IMR-90 (cell line): ENCODE results near the gene LDB2. TPM values are rescaled to one million over a fixed set of nuclear protein-coding genes. Genes with fewer than 3 reads are reported as not detected.

Source experiments
- ATAC-seq: fragments of 200-7000 bp; cut with Tn5 transposase; 2 replicates; pipeline ENCODE4 v1.9.1; 2020; ENCODE audit warnings: low read depth, mild to moderate bottlenecking, moderate library complexity
- BruUV-seq: library from RNA; stranded (reverse); fragments of 400-500 nt; replicated peaks from 2 replicates; lab custom pipeline; 2021; lab: Mats Ljungman, UMichigan
- CTCF ChIA-PET: fragments of 300-600 bp; formaldehyde crosslinking; extraction: SDS; loops from one replicate; lab custom pipeline; 2021; ENCODE audit warnings: antibody characterized with exemption; lab: Yijun Ruan, JAX
- POLR2A ChIA-PET: fragments of 300-600 bp; sonication (Branson Sonifier 250); formaldehyde crosslinking; loops from one replicate; lab custom pipeline; 2022; ENCODE audit warnings: antibody characterized with exemption; ENCODE audit not compliant: unreplicated experiment; lab: Charles Lee
- DNase-seq: peaks from one replicate; pipeline ENCODE4 v3.0.0; 2013
- H2AFZ ChIP-seq: replicated peaks from 2 replicates; pipeline ENCODE3; 2013; ENCODE audit warnings: low read length, mild to moderate bottlenecking; ENCODE audit not compliant: poor library complexity
- H2AK5ac ChIP-seq: 2 replicates; pipeline ENCODE4 v1.6.1; 2013; ENCODE audit warnings: low read depth, low read length, inconsistent platforms
- H2AK9ac ChIP-seq: replicated peaks from 2 replicates; pipeline ENCODE3; 2013; ENCODE audit warnings: mild to moderate bottlenecking, low read depth, low read length, moderate library complexity; ENCODE audit not compliant: poor library complexity
- H2BK120ac ChIP-seq: 2 replicates; pipeline ENCODE4 v1.6.1; 2013; ENCODE audit warnings: low read depth, low read length, inconsistent platforms
- H2BK15ac ChIP-seq: 3 replicates; pipeline ENCODE4 v1.6.1; 2013; ENCODE audit warnings: low read depth, low read length, inconsistent platforms
- H2BK20ac ChIP-seq: 2 replicates; pipeline ENCODE4 v1.6.1; 2013; ENCODE audit warnings: low read depth, mild to moderate bottlenecking, inconsistent platforms, low read length, moderate library complexity
- H2BK5ac ChIP-seq: 2 replicates; pipeline ENCODE4 v1.6.1; 2013; ENCODE audit warnings: mild to moderate bottlenecking, low read depth, low read length, inconsistent platforms; ENCODE audit not compliant: poor library complexity, severe bottlenecking
- H3K14ac ChIP-seq: replicated peaks from 2 replicates; pipeline ENCODE4 v1.6.1; 2013; ENCODE audit warnings: low read depth, low read length, inconsistent platforms
- H3K18ac ChIP-seq: 2 replicates; pipeline ENCODE4 v1.6.1; 2013; ENCODE audit warnings: low read depth, low read length, control low read depth
- H3K23ac ChIP-seq: 2 replicates; pipeline ENCODE4 v1.6.1; 2013; ENCODE audit warnings: low read depth, low read length, inconsistent platforms
- H3K27ac ChIP-seq: 2 replicates; pipeline ENCODE4 v1.5.1; 2013; ENCODE audit warnings: mild to moderate bottlenecking, control low read depth, low read length; ENCODE audit not compliant: insufficient read depth
- H3K27me3 ChIP-seq: 2 replicates; pipeline ENCODE4 v1.6.1; 2013; ENCODE audit warnings: low read length; ENCODE audit not compliant: control insufficient read depth, insufficient read depth
- H3K36me3 ChIP-seq: 2 replicates; pipeline ENCODE4 v1.6.1; 2013; ENCODE audit warnings: low read length, mixed read lengths; ENCODE audit not compliant: control insufficient read depth, insufficient read depth
- H3K4ac ChIP-seq: 2 replicates; pipeline ENCODE4 v1.6.1; 2013; ENCODE audit warnings: low read depth, low read length, inconsistent platforms
- H3K4me1 ChIP-seq: 2 replicates; pipeline ENCODE4 v1.6.1; 2013; ENCODE audit warnings: low read length, mixed read lengths; ENCODE audit not compliant: control insufficient read depth, insufficient read depth
- H3K4me2 ChIP-seq: 2 replicates; pipeline ENCODE4 v1.6.1; 2013; ENCODE audit warnings: low read depth, mild to moderate bottlenecking, control low read depth, low read length, moderate library complexity
- H3K4me3 ChIP-seq: 2 replicates; pipeline ENCODE4 v1.5.1; 2013; ENCODE audit warnings: low read depth, mild to moderate bottlenecking, control low read depth, low read length, moderate library complexity; ENCODE audit not compliant: insufficient read depth
- H3K56ac ChIP-seq: 2 replicates; pipeline ENCODE4 v1.6.1; 2013; ENCODE audit warnings: low read length, inconsistent platforms; ENCODE audit not compliant: insufficient read depth; ENCODE audit errors: extremely low read depth
- H3K79me1 ChIP-seq, 2 experiments: 2 replicates each; pipeline ENCODE4 v1.6.1; 2013; ENCODE audit warnings: low read length in 2 of 2, inconsistent platforms in 1 of 2, low read depth in 1 of 2
- H3K9ac ChIP-seq: 2 replicates; pipeline ENCODE4 v1.6.1; 2013; ENCODE audit warnings: low read depth, low read length, control low read depth
- H3K9me1 ChIP-seq: 2 replicates; pipeline ENCODE4 v1.6.1; 2013; ENCODE audit warnings: low read length, inconsistent platforms; ENCODE audit not compliant: insufficient read depth
- H3K9me3 ChIP-seq: 2 replicates; pipeline ENCODE4 v1.6.1; 2013; ENCODE audit warnings: low read length; ENCODE audit not compliant: control insufficient read depth, insufficient read depth
- H4K20me1 ChIP-seq: 2 replicates; pipeline ENCODE4 v1.6.1; 2013; ENCODE audit warnings: low read length, inconsistent platforms; ENCODE audit not compliant: insufficient read depth
- H4K5ac ChIP-seq: 2 replicates; pipeline ENCODE4 v1.6.1; 2013; ENCODE audit warnings: mild to moderate bottlenecking, low read depth, low read length, control low read depth
- H4K8ac ChIP-seq, 2 experiments: 2 replicates each; pipeline ENCODE4 v1.6.1; 2013; ENCODE audit warnings: low read depth in 2 of 2, low read length in 2 of 2, control low read depth in 1 of 2, inconsistent platforms in 1 of 2
- H4K91ac ChIP-seq: 2 replicates; pipeline ENCODE4 v1.6.1; 2013; ENCODE audit warnings: low read depth, low read length, inconsistent platforms; ENCODE audit not compliant: insufficient read depth
- BHLHE40 ChIP-seq: fragments of 150-350 bp; IDR thresholded peaks from 2 replicates; pipeline ENCODE4 v1.6.1; 2016; ENCODE audit warnings: mild to moderate bottlenecking, low read depth, low read length
- CEBPB ChIP-seq: IDR thresholded peaks from 2 replicates; pipeline ENCODE4 v1.6.1; 2012; ENCODE audit warnings: low read depth, low read length, improper control_type of control experiment
- CHD1 ChIP-seq: IDR thresholded peaks from 2 replicates; pipeline ENCODE4 v1.6.1; 2012; ENCODE audit warnings: low read depth, low read length, improper control_type of control experiment
- ELK1 ChIP-seq: fragments of 150-350 bp; IDR thresholded peaks from 2 replicates; pipeline ENCODE4 v1.6.1; 2016; ENCODE audit warnings: low read depth, mild to moderate bottlenecking, low read length, moderate library complexity, borderline replicate concordance
- FOS ChIP-seq: fragments of 150-350 bp; IDR thresholded peaks from 2 replicates; pipeline ENCODE4 v1.6.1; 2016; ENCODE audit warnings: low read depth, low read length
- MAFK ChIP-seq: IDR thresholded peaks from 2 replicates; pipeline ENCODE4 v1.6.1; 2012; ENCODE audit warnings: low read depth, low read length, improper control_type of control experiment
- MAZ ChIP-seq: IDR thresholded peaks from 2 replicates; pipeline ENCODE4 v1.6.1; 2012; ENCODE audit warnings: low read depth, mild to moderate bottlenecking, low read length, improper control_type of control experiment, moderate library complexity, borderline replicate concordance
- MXI1 ChIP-seq: IDR thresholded peaks from 2 replicates; pipeline ENCODE4 v1.6.1; 2012; ENCODE audit warnings: low read depth, mild to moderate bottlenecking, low read length, moderate library complexity, borderline replicate concordance
- NFE2L2 ChIP-seq: fragments of 150-350 bp; IDR thresholded peaks from 2 replicates; pipeline ENCODE4 v1.6.1; 2016; ENCODE audit warnings: low read depth, mild to moderate bottlenecking, low read length
- POLR2A ChIP-seq: IDR thresholded peaks from 2 replicates; pipeline ENCODE4 v1.6.1; 2012; ENCODE audit warnings: mild to moderate bottlenecking, low read depth, low read length
- RAD21 ChIP-seq: IDR thresholded peaks from 2 replicates; pipeline ENCODE4 v1.6.1; 2012; ENCODE audit warnings: low read length, improper control_type of control experiment
- RCOR1 ChIP-seq: IDR thresholded peaks from 2 replicates; pipeline ENCODE4 v1.6.1; 2012; ENCODE audit warnings: mild to moderate bottlenecking, low read length, improper control_type of control experiment; ENCODE audit not compliant: insufficient replicate concordance
- RFX5 ChIP-seq: IDR thresholded peaks from 2 replicates; pipeline ENCODE4 v1.8.0; 2012; ENCODE audit warnings: low read depth, mild to moderate bottlenecking, low read length, moderate library complexity
- SMC3 ChIP-seq: fragments of 150-350 bp; IDR thresholded peaks from 2 replicates; pipeline ENCODE4 v1.6.1; 2016; ENCODE audit warnings: low read depth, mild to moderate bottlenecking, antibody characterized with exemption, low read length, moderate library complexity
- WGBS, 2 experiments: methylation state at CpG; one replicate each; pipeline versions ENCODE4 v1.1.5 to v1.1.7; 2013; ENCODE audit warnings: missing lambda C conversion rate in 2 of 2; ENCODE audit not compliant: insufficient read length in 1 of 2; ENCODE audit errors: extremely low coverage in 2 of 2; 5-methylcytosine and 5-hydroxymethylcytosine counted together
- dilution Hi-C: fragments of 300-500 bp; cut with HindIII; formaldehyde crosslinking; loops from one replicate; pipeline ENCODE4 v1.14.3; 2018; ENCODE audit warnings: low sequenced_read_pairs; ENCODE audit not compliant: unreplicated experiment
- in situ Hi-C: fragments of 300-500 bp; cut with MboI; formaldehyde crosslinking; loops from 3 replicates; pipeline ENCODE4 v1.14.3; 2019; ENCODE audit warnings: low sequenced_read_pairs, inconsistent platforms, mixed read lengths
- intact Hi-C: fragments of 100-400 bp; cut with micrococcal nuclease; formaldehyde crosslinking; loops from 2 replicates; pipeline ENCODE4 v1.10.0; 2022
- polyA plus RNA-seq, 3 experiments: library from polyadenylated mRNA; depleted of rRNA; stranded (reverse); fragments of >200 nt; gene quantifications; 2 replicates each; pipeline ENCODE4 v1.2.3, GENCODE V29; 2012; ENCODE audit warnings: low replicate concordance in 1 of 3
- total RNA-seq: library from RNA; depleted of rRNA; stranded (reverse); fragments of >200 nt; gene quantifications from 2 replicates; pipeline ENCODE4 v1.2.3, GENCODE V29; 2012
- TF ChIP-seq, protein P1 (sequence below): conservative IDR thresholded peaks from 2 replicates; pipeline ENCODE4 v1.5.1; 2012; ENCODE audit warnings: mild to moderate bottlenecking, low read depth, low read length, improper control_type of control experiment
- TF ChIP-seq, protein P2 (sequence below): fragments of 150-350 bp; IDR thresholded peaks from 2 replicates; pipeline ENCODE4 v1.6.1; 2017; ENCODE audit warnings: mild to moderate bottlenecking, antibody characterized with exemption, low read length, low read depth

LDB2 gene
- total and polyA plus RNA-seq, 2 of the 4 experiments (the other 2 are of a cell fraction), result 67.9 to 116 TPM

DNA sequence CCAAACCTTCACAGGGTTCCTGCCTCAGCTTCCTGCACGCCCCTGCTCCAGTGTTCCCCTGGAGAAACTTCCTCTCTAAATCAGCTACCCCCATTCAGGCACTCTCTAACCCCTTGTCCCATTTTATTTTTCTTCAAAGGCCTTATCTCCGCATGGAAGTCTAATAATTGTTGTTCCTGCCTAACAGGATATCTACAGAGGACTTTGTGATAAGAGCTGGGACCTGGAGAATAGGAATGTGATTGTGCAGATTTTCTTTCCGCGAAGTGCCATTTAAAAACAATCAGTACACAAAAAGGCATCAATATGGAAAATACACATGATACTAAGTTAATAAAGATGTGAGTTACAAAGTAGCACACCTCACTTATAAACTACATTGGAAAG is 32.6 kb downstream of the LDB2 start:
- Histone ChIP-seq H3K4me3 (no peak overlapping the region), H3K4me2 (no peak overlapping the region), H3K4ac (no peak overlapping the region), H4K91ac (no peak overlapping the region), H3K27me3 (no peaks in the 10 kb centered on the region), H3K9me3 (no peaks in the 10 kb centered on the region), H3K9me1 (peaks cover 8% of the 10 kb centered on the region; the same call in 1 of the 2 replicates), H3K56ac (no peak overlapping the region), H2BK5ac (no peak overlapping the region), H3K14ac (no peak overlapping the region), H2AK5ac (no peak overlapping the region), H3K27ac (no peak overlapping the region), H3K9ac (no peak overlapping the region), H3K4me1 (peaks cover 3% of the 10 kb centered on the region), H4K8ac (no peak overlapping the region), H2BK120ac (no peak overlapping the region), H2AK9ac (no peak overlapping the region), H3K79me1 (peaks cover 4 to 21% of the 10 kb centered on the region in 2 experiments; a peak in 3 of 4 replicates), H2BK20ac (no peak overlapping the region), H3K18ac (no peak overlapping the region), H3K23ac (no peak overlapping the region), H2BK15ac (no peak overlapping the region), H4K5ac (no peak overlapping the region), H4K20me1 (no peaks in the 10 kb centered on the region), H3K36me3 (peaks cover 3% of the 10 kb centered on the region; the same call in 1 of the 2 replicates), H2AFZ (no peak overlapping the region)
- intact Hi-C loops, result no loop called here
- in situ Hi-C loops, result no loop called here
- no peak for TF ChIP-seq MAFK
- no peak for TF ChIP-seq POLR2A
- no peak for TF ChIP-seq ELK1
- no peak for TF ChIP-seq NFE2L2
- TF ChIP-seq CHD1, result no peak
- TF ChIP-seq SMC3, result no peak
- TF ChIP-seq RFX5, result no peak
- TF ChIP-seq, protein P1, sequence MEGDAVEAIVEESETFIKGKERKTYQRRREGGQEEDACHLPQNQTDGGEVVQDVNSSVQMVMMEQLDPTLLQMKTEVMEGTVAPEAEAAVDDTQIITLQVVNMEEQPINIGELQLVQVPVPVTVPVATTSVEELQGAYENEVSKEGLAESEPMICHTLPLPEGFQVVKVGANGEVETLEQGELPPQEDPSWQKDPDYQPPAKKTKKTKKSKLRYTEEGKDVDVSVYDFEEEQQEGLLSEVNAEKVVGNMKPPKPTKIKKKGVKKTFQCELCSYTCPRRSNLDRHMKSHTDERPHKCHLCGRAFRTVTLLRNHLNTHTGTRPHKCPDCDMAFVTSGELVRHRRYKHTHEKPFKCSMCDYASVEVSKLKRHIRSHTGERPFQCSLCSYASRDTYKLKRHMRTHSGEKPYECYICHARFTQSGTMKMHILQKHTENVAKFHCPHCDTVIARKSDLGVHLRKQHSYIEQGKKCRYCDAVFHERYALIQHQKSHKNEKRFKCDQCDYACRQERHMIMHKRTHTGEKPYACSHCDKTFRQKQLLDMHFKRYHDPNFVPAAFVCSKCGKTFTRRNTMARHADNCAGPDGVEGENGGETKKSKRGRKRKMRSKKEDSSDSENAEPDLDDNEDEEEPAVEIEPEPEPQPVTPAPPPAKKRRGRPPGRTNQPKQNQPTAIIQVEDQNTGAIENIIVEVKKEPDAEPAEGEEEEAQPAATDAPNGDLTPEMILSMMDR, result no peak
- no peak for TF ChIP-seq MXI1
- TF ChIP-seq BHLHE40, result no peak
- TF ChIP-seq, protein P2, sequence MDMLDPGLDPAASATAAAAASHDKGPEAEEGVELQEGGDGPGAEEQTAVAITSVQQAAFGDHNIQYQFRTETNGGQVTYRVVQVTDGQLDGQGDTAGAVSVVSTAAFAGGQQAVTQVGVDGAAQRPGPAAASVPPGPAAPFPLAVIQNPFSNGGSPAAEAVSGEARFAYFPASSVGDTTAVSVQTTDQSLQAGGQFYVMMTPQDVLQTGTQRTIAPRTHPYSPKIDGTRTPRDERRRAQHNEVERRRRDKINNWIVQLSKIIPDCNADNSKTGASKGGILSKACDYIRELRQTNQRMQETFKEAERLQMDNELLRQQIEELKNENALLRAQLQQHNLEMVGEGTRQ, result no peak
- no peak for TF ChIP-seq CEBPB
- TF ChIP-seq RAD21, result no peak
- no peak for TF ChIP-seq RCOR1
- no peak for TF ChIP-seq MAZ
- TF ChIP-seq FOS, result no peak
- POLR2A ChIA-PET, result no interaction called here
- DNase-seq (no peak), ATAC-seq (no peak)
- WGBS, 2 experiments, result no CpG with 5 or more reads among the region's 4 CpGs
- BruUV-seq, result no TSS peak
- CTCF ChIA-PET, result interaction anchor here (0.6 kb wide), 1 partner anchor 27 kb away, joined by 3 read pairs; no protein-coding TSS in a partner anchor
- dilution Hi-C loops, result no loop called here
